Rectal smooth muscle tissue (tissue), 1 donor: Measurements from ENCODE around the gene MYH10.

Experiments
- H3K27ac ChIP-seq: one replicate; pipeline ENCODE4 v1.7.0; 2013; ENCODE audit warnings: low read depth, low read length, inconsistent platforms
- H3K27me3 ChIP-seq: one replicate; pipeline ENCODE4 v1.7.0; 2013; ENCODE audit warnings: low read length; ENCODE audit not compliant: control insufficient read depth, insufficient read depth
- H3K36me3 ChIP-seq: one replicate; pipeline ENCODE4 v1.7.0; 2013; ENCODE audit warnings: low read length; ENCODE audit not compliant: control insufficient read depth, insufficient read depth
- H3K4me1 ChIP-seq: one replicate; pipeline ENCODE4 v1.7.0; 2013; ENCODE audit warnings: low read length; ENCODE audit not compliant: control insufficient read depth, insufficient read depth
- H3K4me3 ChIP-seq: one replicate; pipeline ENCODE4 v1.7.0; 2013; ENCODE audit warnings: low read length
- H3K9ac ChIP-seq: one replicate; pipeline ENCODE4 v1.7.0; 2013; ENCODE audit warnings: low read length

Gene MYH10

DNA sequence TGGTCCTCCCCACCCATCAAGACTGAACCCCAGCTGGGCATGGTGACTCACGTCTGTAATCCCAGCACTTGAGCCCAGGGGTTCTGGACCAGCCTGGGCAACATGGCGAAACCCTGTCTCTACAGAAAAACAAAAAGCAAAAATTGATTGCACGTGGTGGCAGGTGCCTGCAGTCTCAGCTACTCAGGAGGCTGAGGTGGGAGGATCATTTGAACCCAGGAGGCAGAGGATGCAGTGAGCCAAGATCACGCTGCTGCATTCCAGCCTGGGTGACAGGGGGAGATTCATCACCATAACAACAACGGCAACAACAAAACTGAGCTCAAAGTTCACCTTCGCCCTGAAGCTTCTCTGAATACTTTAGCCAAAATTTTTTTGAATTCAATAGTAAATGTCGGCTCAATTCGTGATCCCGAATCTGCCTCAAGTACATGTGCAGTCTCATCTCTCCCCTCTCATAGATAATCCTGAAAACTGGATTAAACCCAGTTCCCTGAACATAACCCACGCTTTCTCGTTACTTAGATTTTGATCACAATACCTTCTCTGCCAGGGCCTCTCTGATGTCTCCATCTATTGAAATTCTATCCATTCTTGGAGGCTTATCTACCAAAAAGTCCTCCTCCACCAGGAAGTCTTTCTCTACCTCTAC is 13.5 kb upstream of the MYH10 start:
- H3K9ac ChIP-seq = no peak overlapping the region
- no peaks in the 10 kb centered on the region for H3K27me3 ChIP-seq
- H3K36me3 ChIP-seq = no peaks in the 10 kb centered on the region
- no peak overlapping the region for H3K4me3 ChIP-seq
- H3K4me1 ChIP-seq = no peaks in the 10 kb centered on the region
- H3K27ac ChIP-seq = no peak overlapping the region

DNA sequence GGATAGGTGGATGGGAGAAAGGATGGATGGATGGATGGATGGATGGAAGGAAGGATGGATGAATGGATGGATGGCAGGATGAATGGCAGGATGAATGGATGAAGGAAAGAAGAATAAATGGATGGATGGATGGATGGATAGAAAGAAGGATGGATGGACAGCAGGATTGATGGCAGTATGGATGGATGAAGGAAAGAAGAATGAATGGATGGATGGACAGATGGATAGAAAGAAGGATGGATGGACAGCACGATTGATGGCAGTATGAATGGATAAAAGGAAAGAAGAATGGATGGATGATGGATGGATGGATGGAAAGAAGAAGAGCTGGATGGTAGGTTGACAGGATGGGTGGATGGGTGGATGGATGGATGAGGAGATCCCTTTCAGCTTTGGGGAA is 9.2 kb upstream of the MYH10 start:
- Histone ChIP-seq H3K4me3 (no peak overlapping the region), H3K9ac (no peak overlapping the region), H3K4me1 (no peaks in the 10 kb centered on the region), H3K36me3 (no peaks in the 10 kb centered on the region), H3K27ac (no peak overlapping the region), H3K27me3 (no peaks in the 10 kb centered on the region)

DNA sequence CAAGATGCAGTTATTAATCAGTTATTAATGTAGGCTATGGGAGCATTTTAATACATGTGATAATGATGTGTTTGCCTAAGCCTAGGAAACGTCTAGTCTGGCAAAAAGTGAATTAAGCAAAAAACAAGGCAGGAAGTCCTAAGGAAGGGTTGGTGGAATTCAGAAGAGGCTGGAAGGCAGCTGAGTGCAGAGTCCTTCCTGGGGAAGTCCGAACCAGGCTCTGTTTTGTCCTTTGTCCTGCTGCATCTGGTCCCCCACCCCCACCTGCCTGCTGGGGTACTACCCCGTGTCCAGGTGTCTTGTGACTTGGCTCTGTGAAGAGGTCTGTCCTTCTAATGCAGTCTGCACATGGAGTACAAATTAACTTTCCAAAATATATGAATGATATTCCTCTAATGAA is 1.5 kb upstream of the MYH10 start:
- H3K27me3 ChIP-seq = peaks cover 3% of the 10 kb centered on the region
- no peak overlapping the region for H3K27ac ChIP-seq
- no peak overlapping the region for H3K9ac ChIP-seq
- H3K4me3 ChIP-seq = no peak overlapping the region
- H3K4me1 ChIP-seq = peaks cover 4% of the 10 kb centered on the region
- H3K36me3 ChIP-seq = no peaks in the 10 kb centered on the region

- Histone ChIP-seq H3K36me3 (no peaks in the 10 kb centered on the region), H3K4me3 (peak overlapping the region; percentile 89), H3K4me1 (peaks cover 4% of the 10 kb centered on the region), H3K27ac (no peak overlapping the region), H3K9ac (no peak overlapping the region), H3K27me3 (peaks cover 3% of the 10 kb centered on the region)
These were observed 991 bp upstream of the MYH10 start for GRCh38 chr17:8631554-8631877.

DNA sequence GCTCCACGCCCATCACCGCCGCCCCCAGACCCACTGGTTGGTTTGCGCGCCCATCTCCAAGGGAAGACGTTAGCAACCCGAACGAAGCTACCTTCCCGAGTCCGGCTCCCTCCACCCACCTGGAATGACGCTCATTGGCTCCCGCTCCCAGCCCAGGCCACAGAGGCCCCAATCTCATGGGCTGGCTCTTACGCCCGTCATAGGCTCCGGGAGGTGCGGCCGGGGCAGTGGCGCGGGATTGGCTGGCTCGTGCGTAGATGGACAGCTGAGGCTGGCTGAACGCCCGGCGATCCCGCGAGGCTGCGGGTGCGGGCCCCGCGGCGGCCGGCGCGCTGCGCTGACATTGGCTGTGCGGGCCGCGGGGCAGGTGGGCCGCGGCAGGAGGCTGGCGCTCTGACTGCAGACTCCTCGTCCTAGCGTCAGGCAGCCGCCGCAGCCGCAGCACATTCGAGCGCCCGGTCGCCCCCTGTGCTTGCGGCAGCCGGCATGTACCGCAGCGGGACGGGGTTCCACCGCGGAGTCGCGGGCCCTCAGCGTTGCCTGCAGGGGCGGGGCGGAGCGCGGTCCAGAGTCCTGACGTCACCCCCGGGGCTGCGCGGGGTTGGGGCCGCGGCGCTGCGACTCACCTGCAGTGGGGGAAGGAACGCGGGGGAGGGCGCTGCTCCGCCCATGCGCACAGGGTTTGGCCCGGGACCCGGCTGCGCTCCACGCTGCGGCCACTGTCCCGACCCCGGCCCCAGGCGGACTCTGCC is 453 bp upstream of the MYH10 start:
- Histone ChIP-seq H3K4me3 (peak overlapping the region; percentile 89), H3K27ac (peak overlapping the region; percentile 68), H3K4me1 (peaks cover 4% of the 10 kb centered on the region), H3K36me3 (no peaks in the 10 kb centered on the region), H3K9ac (no peak overlapping the region), H3K27me3 (peaks cover 3% of the 10 kb centered on the region)

DNA sequence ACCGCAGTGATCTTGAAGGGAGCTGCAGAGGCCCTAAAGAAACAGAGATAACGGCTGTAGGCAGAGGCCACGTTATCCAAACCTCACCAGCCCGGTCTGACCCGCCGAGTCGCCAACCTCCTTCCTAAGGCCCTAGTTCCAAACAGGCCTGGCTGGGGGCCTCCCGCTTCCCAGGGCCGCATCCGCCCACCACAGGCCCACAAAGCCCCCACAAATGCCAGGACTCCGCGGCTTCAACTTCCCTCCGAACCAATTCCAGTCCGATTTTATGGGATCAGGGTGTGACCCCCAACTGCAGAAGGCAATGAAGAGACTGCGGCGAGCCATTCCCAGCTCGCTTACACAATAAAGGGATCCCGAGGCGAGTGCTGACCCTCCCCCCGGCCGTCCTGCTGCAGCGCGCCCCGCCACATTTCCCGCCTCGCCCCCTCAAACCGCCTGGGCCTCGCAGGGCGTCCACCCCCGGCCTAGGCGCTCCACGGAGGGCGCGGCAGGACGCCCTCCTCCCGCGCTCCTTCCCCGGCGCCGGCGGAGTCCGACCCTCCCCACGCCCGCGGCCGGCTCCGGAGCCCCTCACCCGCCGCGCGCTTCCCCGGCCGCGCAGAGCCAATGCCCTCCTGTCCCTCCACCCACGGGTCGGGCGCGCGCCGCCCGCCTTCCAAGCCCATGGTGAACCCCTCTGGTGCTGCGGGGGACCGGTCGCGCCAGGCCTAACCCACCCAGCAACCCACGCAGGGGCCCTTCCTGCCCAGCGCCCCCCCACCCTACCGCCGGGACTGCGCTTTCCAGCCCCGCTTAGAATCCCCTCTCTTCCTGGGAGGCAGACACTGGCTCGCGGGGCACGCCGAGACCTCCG is 926 bp downstream of the MYH10 start:
- H3K4me1 ChIP-seq = peaks cover 4% of the 10 kb centered on the region
- no peaks in the 10 kb centered on the region for H3K36me3 ChIP-seq
- H3K27me3 ChIP-seq = peaks cover 3% of the 10 kb centered on the region
- H3K9ac ChIP-seq = no peak overlapping the region
- H3K4me3 ChIP-seq = peak overlapping the region; percentile 89
- peak overlapping the region; percentile 50 for H3K27ac ChIP-seq

DNA sequence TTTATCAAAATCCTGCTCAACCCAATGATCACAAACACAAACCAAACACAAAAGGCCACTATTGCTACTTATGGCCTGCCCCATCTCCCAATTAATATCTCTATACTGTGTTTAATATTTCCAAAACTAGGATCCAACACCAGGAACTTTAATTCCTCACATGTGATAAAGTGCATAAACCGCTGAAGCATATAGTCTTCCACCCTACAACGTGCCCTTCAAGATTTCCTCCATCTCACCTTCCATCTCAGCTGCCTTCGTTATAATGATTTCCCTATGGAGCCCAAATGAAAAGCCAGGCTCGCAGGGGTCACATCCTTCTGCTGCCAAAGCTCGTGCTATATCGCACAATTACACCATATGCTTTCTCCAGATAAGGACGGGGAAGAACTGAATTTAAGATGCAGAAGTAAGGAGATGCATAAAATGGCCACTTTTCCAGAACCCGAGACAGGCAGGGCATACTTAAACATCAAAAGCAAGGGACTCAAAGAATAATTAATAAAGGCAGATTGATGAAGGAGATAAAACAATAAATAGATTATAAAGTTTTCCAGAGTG is 1.8 kb downstream of the MYH10 start:
- Histone ChIP-seq H3K9ac (no peak overlapping the region), H3K27me3 (peaks cover 3% of the 10 kb centered on the region)

GRCh38 chr17:8628172-8628571 is 2.4 kb downstream of the MYH10 start:
- H3K27ac ChIP-seq = no peak overlapping the region
- H3K27me3 ChIP-seq = peaks cover 3% of the 10 kb centered on the region
- H3K36me3 ChIP-seq = no peaks in the 10 kb centered on the region
- H3K9ac ChIP-seq = no peak overlapping the region
- H3K4me1 ChIP-seq = peaks cover 4% of the 10 kb centered on the region
- no peak overlapping the region for H3K4me3 ChIP-seq

More for the DNA sequence above, 1.8 kb downstream of the MYH10 start:
- no peaks in the 10 kb centered on the region for H3K36me3 ChIP-seq
- peaks cover 4% of the 10 kb centered on the region for H3K4me1 ChIP-seq
- H3K4me3 ChIP-seq = peak overlapping the region; percentile 3
- no peak overlapping the region for H3K27ac ChIP-seq

DNA sequence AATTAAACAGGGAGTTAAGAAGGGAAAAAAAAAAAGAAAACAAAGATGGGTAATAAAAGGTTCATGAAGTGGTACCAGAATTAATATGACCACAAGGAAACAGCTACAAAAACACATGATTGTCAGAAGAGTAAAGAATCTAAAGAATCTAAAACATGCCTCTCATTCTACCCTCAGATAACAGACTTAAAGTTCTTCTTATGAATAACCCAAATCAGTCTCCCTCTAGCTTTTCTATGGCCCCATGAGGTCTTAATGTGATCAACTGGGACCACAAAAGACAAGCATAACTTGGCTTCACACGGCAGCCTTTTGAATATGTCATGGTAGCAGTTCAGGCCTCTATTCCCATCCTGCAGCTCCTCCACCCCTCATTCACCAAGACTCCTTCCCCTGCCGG is 6.9 kb downstream of the MYH10 start:
- H3K9ac ChIP-seq = no peak overlapping the region
- H3K27ac ChIP-seq = no peak overlapping the region
- H3K4me1 ChIP-seq = peaks cover 2% of the 10 kb centered on the region
- H3K27me3 ChIP-seq = no peaks in the 10 kb centered on the region
- H3K4me3 ChIP-seq = no peak overlapping the region
- no peaks in the 10 kb centered on the region for H3K36me3 ChIP-seq

- no peak overlapping the region for H3K9ac ChIP-seq
- no peak overlapping the region for H3K27ac ChIP-seq
- no peaks in the 10 kb centered on the region for H3K36me3 ChIP-seq
- no peaks in the 10 kb centered on the region for H3K27me3 ChIP-seq
- H3K4me3 ChIP-seq = no peak overlapping the region
- H3K4me1 ChIP-seq = no peaks in the 10 kb centered on the region
These were observed 8.3 kb downstream of the MYH10 start for GRCh38 chr17:8622191-8622590.

GRCh38 chr17:8621585-8621984 is 8.9 kb downstream of the MYH10 start:
- H3K4me1 ChIP-seq = no peaks in the 10 kb centered on the region
- H3K27ac ChIP-seq = no peak overlapping the region
- H3K27me3 ChIP-seq = no peaks in the 10 kb centered on the region

GRCh38 chr17:8619294-8619693 is 11.2 kb downstream of the MYH10 start:
- H3K27me3 ChIP-seq = no peaks in the 10 kb centered on the region
- no peak overlapping the region for H3K27ac ChIP-seq
- no peaks in the 10 kb centered on the region for H3K4me1 ChIP-seq
- no peaks in the 10 kb centered on the region for H3K36me3 ChIP-seq
- H3K9ac ChIP-seq = no peak overlapping the region
- no peak overlapping the region for H3K4me3 ChIP-seq

More at GRCh38 chr17:8621585-8621984, 8.9 kb downstream of the MYH10 start:
- no peaks in the 10 kb centered on the region for H3K36me3 ChIP-seq
- H3K9ac ChIP-seq = no peak overlapping the region
- no peak overlapping the region for H3K4me3 ChIP-seq
